GM19468 (cell line): Measurements from ENCODE around the gene ECE2.
A peak's percentile ranks its signal among the peaks of the same experiment; 100 is the strongest.
"Not testable (repeated sequence)": the region's sequence is repeated elsewhere in the genome, so short reads cannot be mapped to it uniquely, and the experiment has no call there.

Source experiments
- ATAC-seq: cut with Tn5 transposase; IDR thresholded peaks from one replicate; pipeline ENCODE4 v1.9.1; 2021; ENCODE audit warnings: mild to moderate bottlenecking, moderate library complexity, moderate number of reproducible peaks; ENCODE audit not compliant: unreplicated experiment; ENCODE audit errors: extremely low read depth

Gene ECE2

GRCh38 chr3:184261854-184262763, 13.7 kb upstream of the ECE2 start:
- no peak for ATAC-seq

GRCh38 chr3:184262764-184263179, 13.1 kb upstream of the ECE2 start:
- no peak for ATAC-seq

- ATAC-seq = not testable (repeated sequence)
These were observed 8.6 kb upstream of the ECE2 start for GRCh38 chr3:184267249-184267648.

- no peak for ATAC-seq
These were observed 3.6 kb upstream of the ECE2 start for GRCh38 chr3:184272269-184272668.

GRCh38 chr3:184275381-184275701, 481 bp upstream of the ECE2 start:
- ATAC-seq = no peak

- no peak for ATAC-seq
These were observed 1.5 kb downstream of the ECE2 start for GRCh38 chr3:184277366-184277765.

- ATAC-seq = no peak
These were observed 7.1 kb downstream of the ECE2 start for GRCh38 chr3:184282941-184283340.

- ATAC-seq = no peak
These were observed 7.9 kb downstream of the ECE2 start for GRCh38 chr3:184283681-184284080.

GRCh38 chr3:184284696-184285095, 8.9 kb downstream of the ECE2 start:
- ATAC-seq = no peak

GRCh38 chr3:184289426-184289938, 13.7 kb downstream of the ECE2 start:
- ATAC-seq = no peak

- no peak for ATAC-seq
These were observed 14.5 kb downstream of the ECE2 start for GRCh38 chr3:184290331-184290730.

- ATAC-seq = no peak
These were observed 15.4 kb downstream of the ECE2 start for GRCh38 chr3:184291044-184291737.

GRCh38 chr3:184291738-184292445, 16.1 kb downstream of the ECE2 start:
- no peak for ATAC-seq

GRCh38 chr3:184295771-184296170, 19.9 kb downstream of the ECE2 start:
- no peak for ATAC-seq

GRCh38 chr3:184296616-184297015, 20.8 kb downstream of the ECE2 start:
- no peak for ATAC-seq

- ATAC-seq = peak; percentile 83
These were observed 23.1 kb downstream of the ECE2 start, which contains the start of gene PSMD2 for GRCh38 chr3:184298759-184299487. PSMD2 (plus strand) TSS chr3:184299241; CDS start chr3:184299267, 26 bp downstream.

- ATAC-seq = no peak
These were observed 23.9 kb downstream of the ECE2 start for GRCh38 chr3:184299488-184300377.

- no peak for ATAC-seq
These were observed 24.5 kb downstream of the ECE2 start for GRCh38 chr3:184300378-184300720.

- ATAC-seq = no peak
These were observed 29.8 kb downstream of the ECE2 start for GRCh38 chr3:184305577-184305976.
